Activated T-cell treated with anti-CD3 and anti-CD28 coated beads for 24 hours (primary cell): ENCODE data around the gene KRT80.
"Not testable (repeated sequence)": the region's sequence is repeated elsewhere in the genome, so short reads cannot be mapped to it uniquely, and the experiment has no call there.

Source experiments
- DNase-seq: peaks from one replicate; pipeline ENCODE4 v3.0.0-alpha.2; 2020; ENCODE audit warnings: low read depth

The KRT80 gene

GRCh38 chr12:52191841-52192791 lies at the start of gene KRT80:
Gene KRT80 (minus strand): TSS chr12:52192014. CDS start chr12:52191902, 112 bp downstream.
- peak; percentile 7 for DNase-seq

- no peak for DNase-seq
Observed at GRCh38 chr12:52241205-52241842, 49.5 kb upstream of the KRT80 start.

- not testable (repeated sequence) for DNase-seq
Observed at GRCh38 chr12:52240247-52240646, 48.4 kb upstream of the KRT80 start.

GRCh38 chr12:52239767-52240166 lies 48.0 kb upstream of the KRT80 start:
- DNase-seq, result no peak

- DNase-seq, result no peak
Observed at GRCh38 chr12:52238916-52239646, 47.3 kb upstream of the KRT80 start.

- no peak for DNase-seq
Observed at GRCh38 chr12:52238207-52238840, 46.5 kb upstream of the KRT80 start.

- no peak for DNase-seq
Observed at GRCh38 chr12:52236386-52237050, 44.7 kb upstream of the KRT80 start.

- DNase-seq, result no peak
Observed at GRCh38 chr12:52235822-52236361, 44.1 kb upstream of the KRT80 start.

GRCh38 chr12:52235001-52235764 lies 43.4 kb upstream of the KRT80 start:
- no peak for DNase-seq

- DNase-seq, result no peak
Observed at GRCh38 chr12:52234223-52234810, 42.5 kb upstream of the KRT80 start.

GRCh38 chr12:52233462-52234207 lies 41.8 kb upstream of the KRT80 start:
- no peak for DNase-seq

GRCh38 chr12:52232674-52233461 lies 41.1 kb upstream of the KRT80 start, which contains the start of gene KRT7:
Gene KRT7 (plus strand): TSS chr12:52233243. CDS start chr12:52233297, 54 bp downstream.
- DNase-seq, result no peak

- no peak for DNase-seq
Observed at GRCh38 chr12:52232203-52232673, 40.4 kb upstream of the KRT80 start.

GRCh38 chr12:52231305-52232202 lies 39.7 kb upstream of the KRT80 start:
- DNase-seq, result no peak

GRCh38 chr12:52230364-52231281 lies 38.8 kb upstream of the KRT80 start:
- no peak for DNase-seq

- no peak for DNase-seq
Observed at GRCh38 chr12:52229836-52230343, 38.1 kb upstream of the KRT80 start.
